ENCODE measurements around the gene CCDC148. TPM values are rescaled to one million over a fixed set of nuclear protein-coding genes. Genes with fewer than 3 reads are reported as not detected.

CCDC148 gene
- total and polyA plus RNA-seq, 10 of the 15 experiments (the other 5 are each of a cell fraction or from before 2014, with no cell fraction given), result 0.07 to 0.30 (median 0.18) TPM; not detected in 7

DNA sequence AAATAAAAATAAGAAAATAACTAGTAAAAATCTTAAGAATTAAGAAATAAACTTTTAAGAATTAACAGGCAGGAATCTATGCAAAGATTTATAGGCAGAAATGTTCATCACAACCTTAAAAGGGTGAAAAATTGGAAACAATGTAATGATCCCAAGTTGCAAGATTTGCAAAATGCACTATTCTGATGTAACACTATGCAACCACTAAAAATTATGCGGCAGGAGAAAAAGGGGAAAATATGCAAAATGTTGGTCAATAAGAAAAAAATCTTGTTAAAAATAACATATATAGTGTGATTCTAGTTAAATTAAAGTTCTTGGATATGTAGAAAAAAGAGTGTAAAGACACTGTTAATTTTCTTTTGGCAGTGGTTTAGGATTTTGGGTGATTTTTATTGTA, 222.1 kb downstream of the CCDC148 start:
- CTCF ChIA-PET, result no interaction called here
- RAD21 ChIA-PET (ENCODE audit: unreplicated experiment), result no interaction called here
- no peak for FAIRE-seq
- Histone ChIP-seq H3K4me3 (no peak overlapping the region), H2AFZ (ENCODE audit: control insufficient read depth, low read depth, low read length) (no peak overlapping the region), H3K4me2 (ENCODE audit: control insufficient read depth, insufficient read depth) (no peak overlapping the region), H3K36me3 (ENCODE audit: control insufficient read depth in 2 of 2, insufficient read depth in 2 of 2, low read length in 1 of 2) (no peaks in the 10 kb centered on the region), H3K4me1 (ENCODE audit: control insufficient read depth, insufficient read depth, low read length) (no peaks in the 10 kb centered on the region), H3K9me3 (replicated peaks; ENCODE audit: control insufficient read depth, insufficient read depth, low read length) (no peaks in the 10 kb centered on the region), H4K20me1 (ENCODE audit: control insufficient read depth, insufficient read depth) (no peaks in the 10 kb centered on the region), H3K9ac (ENCODE audit: control insufficient read depth, insufficient read depth, low read length) (no peak overlapping the region), H3K27ac (ENCODE audit: control insufficient read depth, insufficient read depth) (no peak overlapping the region), H3K27me3 (replicated peaks in 1 of 2; ENCODE audit: control insufficient read depth in 2 of 2, insufficient read depth in 2 of 2, low read length in 1 of 2) (no peaks in the 10 kb centered on the region; a peak in 1 of 4 replicates), H3K79me2 (ENCODE audit: control insufficient read depth, insufficient read depth, low read length) (no peaks in the 10 kb centered on the region)
- in situ Hi-C loops (cut with MboI), result no loop called here
- SMC1A ChIA-PET (ENCODE audit: uncharacterized antibody, unreplicated experiment), result no interaction called here
- WGBS (ENCODE audit: insufficient coverage, insufficient replicate concordance, low lambda C conversion rate, missing lambda C conversion rate), result 100% methylated on average over 1 of the region's 1 CpG
- BruUV-seq (replicated peaks), result no TSS peak
- ATAC-seq, result no peak
- no peak for DNase-seq (ENCODE audit: low read depth, low spot score)
- intact Hi-C loops (cut with micrococcal nuclease; ENCODE audit: unreplicated experiment), result no loop called here
- POLR2A ChIA-PET, result interaction anchor here (0.7 kb wide), 1 partner anchor 51 kb away, joined by 3 read pairs; no protein-coding TSS in a partner anchor
- TF ChIP-seq YY1 (IDR thresholded peaks at IDR 0.05; ENCODE audit: low read depth, low read length), result no peak

DNA sequence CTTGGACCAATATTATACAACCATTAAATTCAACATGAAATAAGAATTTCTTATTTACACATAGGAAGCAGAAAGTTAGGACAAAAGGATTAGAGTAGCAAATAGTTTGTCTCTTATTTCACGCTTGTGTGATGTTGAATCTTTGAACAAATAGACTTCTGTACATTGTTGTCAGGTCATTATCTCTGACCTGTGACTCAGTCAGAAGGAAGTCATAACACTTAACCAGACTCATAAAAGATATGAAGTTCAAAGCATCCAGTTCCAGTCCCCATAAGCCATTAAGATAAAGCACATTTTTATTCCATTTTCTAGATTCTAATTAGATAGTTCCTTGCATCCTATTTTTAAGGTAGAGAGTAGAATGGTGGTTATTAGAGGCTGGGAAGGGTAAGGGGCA, 224.1 kb downstream of the CCDC148 start:
- in situ Hi-C loops (cut with MboI), result no loop called here

More for the DNA sequence above, 224.1 kb downstream of the CCDC148 start:
- WGBS (ENCODE audit: insufficient coverage, insufficient replicate concordance, low lambda C conversion rate, missing lambda C conversion rate), result 38% methylated on average over 1 of the region's 1 CpG
- H3K79me2 ChIP-seq (ENCODE audit: control insufficient read depth, insufficient read depth, low read length), result no peaks in the 10 kb centered on the region
- no peaks in the 10 kb centered on the region for H4K20me1 ChIP-seq (ENCODE audit: control insufficient read depth, insufficient read depth)
- ATAC-seq (no peak), FAIRE-seq (no peak), DNase-seq (ENCODE audit: low read depth, low spot score) (no peak)
- ChIA-PET CTCF (no interaction called here), SMC1A (ENCODE audit: uncharacterized antibody, unreplicated experiment) (no interaction called here), RAD21 (ENCODE audit: unreplicated experiment) (no interaction called here), POLR2A (no interaction called here)
- H3K27me3 ChIP-seq (replicated peaks in 1 of 2; ENCODE audit: control insufficient read depth in 2 of 2, insufficient read depth in 2 of 2, low read length in 1 of 2), result no peaks in the 10 kb centered on the region
- no peak overlapping the region for H3K4me2 ChIP-seq (ENCODE audit: control insufficient read depth, insufficient read depth)
- H3K4me3 ChIP-seq, result no peak overlapping the region
- H3K9me3 ChIP-seq (replicated peaks; ENCODE audit: control insufficient read depth, insufficient read depth, low read length), result no peaks in the 10 kb centered on the region
- no peak overlapping the region for H2AFZ ChIP-seq (ENCODE audit: control insufficient read depth, low read depth, low read length)
- no peak overlapping the region for H3K27ac ChIP-seq (ENCODE audit: control insufficient read depth, insufficient read depth)
- H3K9ac ChIP-seq (ENCODE audit: control insufficient read depth, insufficient read depth, low read length), result no peak overlapping the region
- no peaks in the 10 kb centered on the region for H3K4me1 ChIP-seq (ENCODE audit: control insufficient read depth, insufficient read depth, low read length)
- H3K36me3 ChIP-seq (ENCODE audit: control insufficient read depth in 2 of 2, insufficient read depth in 2 of 2, low read length in 1 of 2), result no peaks in the 10 kb centered on the region
- TF ChIP-seq EZH2 (IDR thresholded peaks at IDR 0.05; ENCODE audit: borderline replicate concordance, control insufficient read depth, low read depth, low read length), result no peak
- TF ChIP-seq, protein P1, sequence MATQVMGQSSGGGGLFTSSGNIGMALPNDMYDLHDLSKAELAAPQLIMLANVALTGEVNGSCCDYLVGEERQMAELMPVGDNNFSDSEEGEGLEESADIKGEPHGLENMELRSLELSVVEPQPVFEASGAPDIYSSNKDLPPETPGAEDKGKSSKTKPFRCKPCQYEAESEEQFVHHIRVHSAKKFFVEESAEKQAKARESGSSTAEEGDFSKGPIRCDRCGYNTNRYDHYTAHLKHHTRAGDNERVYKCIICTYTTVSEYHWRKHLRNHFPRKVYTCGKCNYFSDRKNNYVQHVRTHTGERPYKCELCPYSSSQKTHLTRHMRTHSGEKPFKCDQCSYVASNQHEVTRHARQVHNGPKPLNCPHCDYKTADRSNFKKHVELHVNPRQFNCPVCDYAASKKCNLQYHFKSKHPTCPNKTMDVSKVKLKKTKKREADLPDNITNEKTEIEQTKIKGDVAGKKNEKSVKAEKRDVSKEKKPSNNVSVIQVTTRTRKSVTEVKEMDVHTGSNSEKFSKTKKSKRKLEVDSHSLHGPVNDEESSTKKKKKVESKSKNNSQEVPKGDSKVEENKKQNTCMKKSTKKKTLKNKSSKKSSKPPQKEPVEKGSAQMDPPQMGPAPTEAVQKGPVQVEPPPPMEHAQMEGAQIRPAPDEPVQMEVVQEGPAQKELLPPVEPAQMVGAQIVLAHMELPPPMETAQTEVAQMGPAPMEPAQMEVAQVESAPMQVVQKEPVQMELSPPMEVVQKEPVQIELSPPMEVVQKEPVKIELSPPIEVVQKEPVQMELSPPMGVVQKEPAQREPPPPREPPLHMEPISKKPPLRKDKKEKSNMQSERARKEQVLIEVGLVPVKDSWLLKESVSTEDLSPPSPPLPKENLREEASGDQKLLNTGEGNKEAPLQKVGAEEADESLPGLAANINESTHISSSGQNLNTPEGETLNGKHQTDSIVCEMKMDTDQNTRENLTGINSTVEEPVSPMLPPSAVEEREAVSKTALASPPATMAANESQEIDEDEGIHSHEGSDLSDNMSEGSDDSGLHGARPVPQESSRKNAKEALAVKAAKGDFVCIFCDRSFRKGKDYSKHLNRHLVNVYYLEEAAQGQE (IDR thresholded peaks at IDR 0.05; ENCODE audit: low read depth, low read length), result no peak
- no peak for TF ChIP-seq TARDBP (IDR thresholded peaks at IDR 0.05; ENCODE audit: borderline replicate concordance)
- no peak for TF ChIP-seq POU2F2 (IDR thresholded peaks at IDR 0.05; ENCODE audit: borderline replicate concordance, low read depth, low read length)
- no peak for TF ChIP-seq GATAD2B (conservative IDR thresholded peaks at IDR 0.05; ENCODE audit: low read depth)
- no TSS peak for BruUV-seq (replicated peaks)
- intact Hi-C loops (cut with micrococcal nuclease; ENCODE audit: unreplicated experiment), result no loop called here
